NCI-H345 (cell line): ENCODE measurements around the gene ZNF747.
"Not testable (repeated sequence)": the region's sequence is repeated elsewhere in the genome, so short reads cannot be mapped to it uniquely, and the experiment has no call there.

Experiments
- DNase-seq: peaks from one replicate; lab custom pipeline; 2025; lab: John Stamatoyannopoulos, UW

ZNF747 gene

DNA sequence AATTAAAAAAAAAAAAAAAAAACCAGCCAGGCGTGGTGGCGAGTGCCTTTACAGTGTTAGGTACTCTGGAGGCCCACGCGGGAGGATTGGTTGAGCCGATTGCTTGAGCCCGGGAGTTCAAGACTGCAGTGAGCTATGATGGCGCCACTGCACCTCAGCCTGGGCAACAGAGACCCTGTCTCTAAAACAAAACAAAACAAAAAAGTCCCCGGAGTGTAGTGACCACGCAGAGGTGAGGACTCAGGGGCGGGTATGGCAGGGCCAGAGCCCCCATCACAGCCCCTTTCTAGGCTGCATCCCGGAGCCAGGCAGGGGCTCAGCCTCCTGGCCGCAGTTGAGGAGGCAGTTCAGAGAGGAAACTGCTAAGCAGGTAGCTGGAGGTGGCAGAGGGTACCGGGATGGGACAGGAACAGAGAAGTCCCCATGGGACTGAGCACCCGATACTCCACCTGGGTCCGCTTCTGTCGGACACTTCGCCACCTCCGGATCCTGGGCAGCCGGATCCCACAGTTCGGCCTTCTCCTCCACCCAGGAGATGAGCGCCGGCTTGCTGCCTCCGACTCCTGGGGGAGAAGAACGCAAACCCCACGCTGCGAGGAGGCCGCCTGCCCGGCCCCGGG lies 800 bp downstream of the ZNF747 start:
- DNase-seq, result no peak

DNA sequence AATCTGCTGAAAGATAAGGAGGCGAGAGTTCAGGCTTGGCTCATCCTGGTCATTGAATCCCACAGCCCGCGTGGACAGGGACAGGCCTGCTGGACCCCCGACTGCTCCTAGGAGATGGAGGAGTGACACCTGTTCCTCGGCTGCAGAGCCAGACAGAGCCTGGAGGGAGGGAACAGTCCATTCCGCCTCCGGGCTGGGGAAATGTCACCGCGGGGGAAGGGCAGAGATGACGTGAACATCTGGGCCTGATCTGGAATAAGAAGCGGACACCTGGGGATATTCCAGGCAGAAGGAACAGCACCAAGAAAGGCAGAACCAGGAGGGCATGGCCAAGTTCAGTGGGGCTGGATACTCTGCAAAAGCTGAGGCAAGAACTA lies 1.5 kb downstream of the ZNF747 start:
- DNase-seq, result no peak

GRCh38 chr16:30532285-30533145 lies 2.1 kb downstream of the ZNF747 start:
- DNase-seq, result no peak

GRCh38 chr16:30530163-30531037 lies 4.3 kb downstream of the ZNF747 start:
- DNase-seq, result no peak

DNA sequence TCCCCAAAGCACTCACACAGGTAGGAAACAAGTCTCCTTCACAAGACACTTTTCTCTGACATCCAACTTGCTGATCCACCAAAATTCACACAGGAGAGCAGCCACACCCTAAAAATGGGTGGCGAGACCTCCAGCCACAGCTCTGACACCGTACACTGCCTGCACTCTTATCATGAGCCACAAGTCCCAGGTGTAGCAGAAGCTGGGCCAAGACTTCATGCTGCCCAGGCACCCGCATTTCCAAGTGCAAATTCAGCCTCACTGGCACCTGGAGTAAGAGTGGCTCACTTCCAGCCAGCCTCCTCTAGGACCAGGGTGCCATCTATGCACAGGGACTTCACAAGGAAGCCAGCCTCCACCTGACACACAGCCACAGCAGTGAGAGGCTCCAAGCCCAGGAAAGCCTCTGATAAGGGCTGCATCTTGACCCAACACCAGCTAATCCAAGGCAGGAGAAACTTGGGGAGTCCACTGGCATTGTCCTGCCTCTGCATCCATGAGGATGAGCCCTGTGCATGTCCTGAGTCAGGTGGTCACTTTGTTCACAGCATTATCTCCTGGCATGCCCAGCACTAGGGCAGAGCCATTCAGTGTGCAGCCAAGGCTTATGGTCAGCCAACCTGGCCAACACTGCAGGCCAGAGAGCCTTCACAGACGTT lies 5.7 kb downstream of the ZNF747 start:
- DNase-seq, result no peak

DNA sequence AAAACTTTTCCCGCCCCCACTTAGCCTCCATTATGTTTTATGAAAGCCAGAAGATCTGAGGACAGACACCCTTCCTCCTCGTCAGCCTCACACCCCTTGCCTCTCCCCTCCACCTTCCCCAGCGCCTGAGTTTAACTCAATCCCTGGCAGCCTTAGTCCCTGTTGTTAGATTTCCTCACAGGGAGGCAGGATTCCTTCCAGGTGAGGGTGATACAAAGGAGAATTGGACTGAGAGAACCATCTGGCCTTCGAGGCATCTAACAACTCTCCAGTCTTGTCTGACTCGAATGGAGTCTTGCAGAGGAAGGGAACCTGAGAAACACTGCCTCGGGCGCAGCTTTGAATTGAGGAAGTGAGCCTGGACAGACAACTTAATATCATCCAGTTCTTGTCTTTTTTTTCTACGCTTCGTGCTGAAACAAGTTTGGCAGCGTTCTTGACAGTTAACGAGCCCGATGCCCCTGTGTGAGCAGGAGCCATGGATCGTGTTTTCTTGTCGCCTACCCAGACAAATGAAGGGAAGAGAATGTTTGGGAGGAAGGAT lies 7.0 kb downstream of the ZNF747 start:
- DNase-seq, result no peak

GRCh38 chr16:30526823-30527634 lies 7.6 kb downstream of the ZNF747 start:
- DNase-seq, result peak; percentile 100

DNA sequence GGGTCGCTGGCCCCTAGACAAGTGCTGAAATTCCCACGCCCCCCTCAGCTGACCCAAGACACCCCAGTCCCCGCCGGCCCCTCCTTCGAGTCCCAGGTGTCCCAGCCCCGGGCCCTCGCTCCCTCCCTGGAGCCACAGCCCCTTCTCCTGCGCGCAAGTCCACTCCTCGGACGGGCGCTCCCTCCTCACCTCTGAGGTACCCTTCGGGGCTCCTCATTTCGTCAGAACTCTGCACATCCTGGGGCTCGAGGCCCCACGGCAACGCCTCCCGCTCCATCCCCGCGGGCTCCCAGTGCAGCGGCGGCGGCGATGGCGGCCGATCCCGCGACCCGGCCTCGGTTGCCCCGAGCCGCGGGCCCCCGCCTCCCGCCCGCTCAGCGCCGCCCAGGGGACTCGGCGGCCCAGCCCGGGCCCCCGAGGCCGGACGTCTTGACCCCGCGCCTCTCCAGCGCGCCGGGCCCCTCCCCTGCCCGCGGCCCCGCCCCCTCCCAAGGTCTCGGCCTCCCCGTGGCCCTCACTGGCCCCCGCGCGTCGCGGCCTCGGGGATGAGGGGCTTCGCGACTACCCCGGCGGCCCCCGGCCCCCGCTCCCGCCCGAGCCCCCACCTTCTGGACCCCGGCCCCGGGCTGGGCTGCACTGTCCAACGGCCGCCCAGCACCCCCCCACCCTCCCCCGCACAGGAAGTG lies 8.4 kb downstream of the ZNF747 start, which contains the start of gene ZNF768:
ZNF768 (minus strand) TSS at position 430 of the 686 bp plus-strand sequence; CDS start at position 277, 153 bp downstream.
- DNase-seq, result peak; percentile 61

DNA sequence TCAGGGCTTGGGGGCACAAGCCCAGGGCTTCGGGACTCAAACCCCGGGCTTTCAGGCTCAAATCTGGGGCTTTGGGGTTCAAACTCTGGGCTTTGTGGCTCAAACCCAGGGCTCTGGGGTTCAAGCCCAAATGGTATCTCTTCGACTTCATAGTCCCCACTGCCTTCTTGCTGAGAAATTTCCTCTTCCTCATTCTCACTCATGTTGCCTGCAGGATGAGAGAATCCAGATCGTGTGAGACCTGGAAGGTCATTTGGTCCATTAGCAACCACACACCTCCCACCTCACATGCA lies 8.9 kb downstream of the ZNF747 start:
- no peak for DNase-seq

DNA sequence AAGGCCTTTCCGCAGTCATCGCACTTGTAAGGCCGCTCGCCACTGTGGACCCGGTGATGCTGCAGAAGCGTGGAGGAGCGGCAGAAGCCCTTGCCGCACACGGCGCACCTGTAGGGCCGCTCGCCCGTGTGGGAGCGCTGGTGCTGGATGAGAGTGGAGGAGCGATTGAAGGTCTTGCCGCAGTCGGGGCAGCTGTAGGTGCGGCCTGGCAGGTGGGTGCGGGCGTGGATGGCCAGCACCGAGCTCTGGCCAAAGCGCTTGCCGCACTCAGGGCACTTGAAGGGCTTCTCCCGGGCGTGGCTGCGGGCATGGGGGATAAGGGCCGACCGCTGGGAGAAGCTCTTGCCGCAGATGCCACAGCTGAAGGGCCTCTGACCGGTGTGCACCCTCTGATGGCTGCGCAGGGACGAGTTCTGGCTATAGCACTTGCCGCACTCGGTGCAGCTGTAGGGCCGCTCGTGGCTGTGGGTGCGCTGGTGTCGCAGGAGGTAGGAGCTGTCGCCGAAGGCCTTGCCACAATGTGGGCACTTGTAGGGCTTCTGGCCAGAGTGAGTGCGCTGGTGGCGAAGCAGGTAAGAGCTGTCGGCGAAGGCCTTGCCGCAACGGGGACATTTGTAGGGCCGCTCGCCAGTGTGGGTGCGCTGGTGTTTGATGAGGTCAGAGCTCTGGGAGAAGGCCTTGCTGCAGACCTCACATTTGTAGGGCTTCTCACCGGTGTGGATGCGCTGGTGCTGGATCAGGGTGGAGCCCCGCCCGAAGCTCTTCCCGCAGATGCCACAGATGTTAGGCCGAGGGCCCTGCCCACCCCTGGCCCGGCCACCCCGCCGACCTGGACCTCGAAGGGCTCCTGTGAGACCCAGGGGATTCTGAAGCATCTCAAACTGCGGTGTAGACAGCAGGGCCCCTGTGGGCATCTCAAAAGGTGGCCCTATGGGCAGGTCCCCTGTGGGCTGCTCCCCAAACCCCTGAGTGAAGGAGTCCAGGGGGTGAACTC lies 9.8 kb downstream of the ZNF747 start:
- DNase-seq, result no peak

DNA sequence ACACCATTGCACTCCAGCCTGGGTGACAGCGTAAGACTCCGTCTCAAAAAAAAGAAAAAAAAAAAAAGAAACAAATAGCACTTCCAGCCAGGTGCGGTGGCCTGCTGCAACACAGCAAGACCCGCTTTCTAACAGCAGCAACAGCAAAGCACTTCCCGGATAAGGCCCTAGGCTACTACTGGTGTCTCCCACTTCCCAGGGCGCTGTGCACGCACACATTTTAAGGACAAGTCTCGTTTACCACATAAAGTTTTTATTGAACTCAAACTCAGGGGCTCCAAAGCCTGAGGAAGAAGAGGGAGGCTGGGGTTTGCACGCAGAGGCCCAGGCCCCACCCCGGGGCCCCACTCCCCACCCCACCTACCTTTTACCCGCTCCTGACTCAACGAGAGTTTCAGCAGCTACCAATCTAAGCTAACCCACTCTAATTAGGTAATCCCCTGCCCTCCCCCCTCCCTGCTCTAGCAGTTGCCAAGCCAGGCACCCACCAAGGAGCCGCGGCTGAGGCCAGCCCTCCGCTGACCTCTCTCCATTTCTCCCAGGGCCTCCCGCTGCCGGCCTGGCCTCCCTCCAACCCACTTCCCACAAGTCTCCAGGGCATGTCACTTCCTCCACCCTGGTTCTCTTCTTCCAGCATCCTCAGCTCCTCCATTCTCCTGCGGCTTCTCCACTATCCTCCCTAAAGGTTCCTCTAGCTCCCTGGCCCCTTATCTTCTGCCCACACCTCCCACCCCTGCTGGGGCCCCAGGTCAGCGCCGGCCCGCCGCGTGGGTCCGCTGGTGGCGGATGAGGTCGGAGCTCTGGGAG lies 10.7 kb downstream of the ZNF747 start:
- no peak for DNase-seq

DNA sequence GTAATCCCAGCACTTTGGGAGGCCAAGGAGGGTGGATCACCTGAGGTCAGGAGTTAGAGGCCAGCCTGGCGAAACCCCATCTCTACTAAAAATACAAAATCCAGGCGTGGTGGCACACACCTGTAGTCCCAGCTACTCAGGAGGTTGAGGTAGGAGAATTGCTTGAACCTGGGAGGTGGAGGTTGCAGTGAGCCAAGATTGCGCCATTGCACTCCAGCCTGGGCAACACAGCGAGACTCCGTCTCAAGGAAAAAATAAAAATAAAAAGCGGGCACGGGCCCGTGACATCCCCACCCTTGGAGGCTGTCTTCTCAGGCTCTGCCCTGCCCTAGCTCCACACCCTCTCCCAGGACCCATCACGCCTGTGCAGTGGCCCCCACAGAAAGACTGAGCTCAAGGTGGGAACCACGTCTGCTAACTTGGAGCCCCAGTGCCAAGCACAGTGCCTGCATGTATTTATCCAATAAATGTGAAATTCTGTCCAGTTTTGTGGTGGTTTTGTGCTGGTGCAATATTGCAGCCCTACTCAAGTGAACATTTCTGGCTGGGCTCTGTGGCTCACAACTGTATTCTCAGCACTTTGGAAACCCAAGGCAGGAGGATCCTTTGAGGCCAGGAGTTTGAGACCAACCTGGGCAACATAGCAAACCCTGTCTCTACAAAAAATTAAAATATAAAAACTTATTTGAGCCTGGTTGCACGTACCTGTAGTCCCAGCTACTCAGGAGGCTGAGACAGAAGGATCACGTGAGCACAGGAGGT lies 11.8 kb downstream of the ZNF747 start:
- DNase-seq, result not testable (repeated sequence)

DNA sequence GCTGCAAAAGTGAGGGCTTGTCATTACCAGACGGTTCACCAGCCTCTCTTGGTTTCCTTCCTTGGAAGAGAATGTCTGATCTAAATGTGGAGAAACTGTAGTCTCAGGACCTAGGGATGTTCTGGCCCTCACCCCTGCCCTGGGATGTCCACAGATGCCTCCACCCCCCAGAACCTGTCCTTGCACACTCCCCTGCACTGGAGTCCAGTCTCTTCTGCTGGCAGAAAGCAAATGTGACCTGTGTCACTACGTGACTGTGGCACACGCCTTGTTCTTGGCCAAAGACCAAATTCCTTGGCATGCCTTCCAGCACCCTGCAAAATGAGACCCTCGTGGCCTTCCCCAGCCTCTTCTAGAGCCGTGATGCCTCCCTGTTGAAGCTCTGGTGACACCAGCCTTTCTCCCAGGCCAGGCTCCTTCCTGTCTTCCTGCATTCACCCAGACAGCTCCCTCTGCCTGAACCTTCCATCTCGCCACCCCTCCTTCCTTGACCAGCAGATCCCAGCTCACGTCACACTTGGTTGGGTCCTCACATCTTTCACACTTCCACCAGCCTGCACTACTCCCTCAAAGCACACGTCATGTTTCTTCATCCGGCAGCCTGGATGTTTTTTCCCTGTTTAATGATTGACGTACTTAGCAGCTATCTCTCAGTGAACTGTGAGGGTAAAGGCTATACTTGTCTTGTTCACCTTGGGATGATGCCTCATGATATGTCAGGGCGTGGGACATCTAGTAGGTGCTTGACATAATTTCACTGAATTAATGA lies 12.6 kb downstream of the ZNF747 start:
- DNase-seq, result no peak

GRCh38 chr16:30521476-30521872 lies 13.2 kb downstream of the ZNF747 start:
- DNase-seq, result no peak

DNA sequence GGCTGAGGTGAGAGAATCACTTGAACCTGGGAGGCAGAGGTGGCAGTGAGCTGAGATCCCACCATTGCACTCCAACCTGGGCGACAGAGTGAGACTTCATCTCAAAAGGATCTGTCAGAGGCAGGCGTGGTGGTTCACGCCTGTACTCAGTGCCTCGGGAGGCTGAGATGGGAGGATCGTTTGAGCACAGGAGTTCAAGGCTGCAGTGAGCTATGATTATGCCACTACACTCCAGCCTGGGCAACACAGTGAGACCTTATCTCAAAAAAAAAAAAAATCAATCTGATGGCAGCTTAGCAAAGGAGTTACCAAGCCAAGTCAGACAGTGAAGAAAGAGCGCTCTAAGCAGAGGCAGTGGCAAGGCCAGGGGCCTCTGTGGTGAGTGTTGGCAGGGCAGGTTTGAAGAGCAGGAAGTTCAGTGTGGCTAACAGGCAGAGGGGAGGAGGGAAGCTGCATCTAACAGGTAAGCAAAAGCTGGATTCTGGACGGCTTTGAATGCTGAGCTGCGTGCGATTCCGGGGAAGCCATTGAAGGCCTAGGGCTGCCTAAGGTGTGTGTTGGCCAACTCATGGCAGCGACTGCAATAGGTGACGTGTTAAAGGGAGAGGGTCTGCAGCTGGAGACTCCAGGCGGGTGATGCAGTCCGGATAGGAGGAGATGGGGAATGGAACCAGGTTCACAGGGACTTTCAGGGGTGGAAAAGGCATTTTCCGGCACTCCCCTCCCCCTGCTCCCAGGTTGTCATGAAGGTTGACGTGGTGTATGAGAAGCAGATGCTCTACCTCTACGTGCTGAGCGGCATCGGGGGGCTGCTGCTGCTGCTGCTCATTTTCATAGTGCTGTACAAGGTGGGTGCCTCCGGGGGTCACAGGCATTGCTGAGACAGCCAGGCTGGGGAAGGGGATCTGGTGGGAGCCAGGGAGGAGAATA lies 15.3 kb downstream of the ZNF747 start:
- DNase-seq, result no peak

DNA sequence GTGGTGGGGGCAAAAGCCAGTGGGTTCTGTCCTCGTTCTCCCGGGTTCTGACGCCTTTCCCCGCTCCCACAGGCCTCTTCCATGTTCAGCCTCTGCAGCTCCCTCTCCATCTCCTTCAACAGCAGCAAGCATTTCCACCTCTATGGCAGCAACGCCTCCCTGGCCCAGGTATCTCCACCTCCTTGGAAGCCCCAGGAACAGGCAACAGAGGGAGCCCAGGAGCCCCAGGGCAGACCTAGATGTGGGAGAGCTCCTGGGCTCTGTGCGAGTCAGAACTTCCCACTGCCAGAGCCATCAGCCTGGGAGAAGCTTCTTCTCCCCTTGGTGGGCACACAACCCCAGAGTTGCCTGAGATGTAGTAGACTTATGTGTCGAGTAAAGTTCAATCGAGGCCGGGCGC lies 16.1 kb downstream of the ZNF747 start:
- DNase-seq, result no peak
